Fibroblast of lung (primary cell): ENCODE results near the gene SNAP47. TPM values are rescaled to one million over a fixed set of nuclear protein-coding genes. Genes with fewer than 3 reads are reported as not detected.

Source experiments
- DNase-seq, 2 donors: peaks; one replicate each; pipeline versions ENCODE4 v3.0.0 to v3.0.0-alpha.2; 2010; ENCODE audit warnings: low read depth in 2 of 2
- H2AFZ ChIP-seq: 2 replicates; pipeline ENCODE4 v1.5.1; 2012; ENCODE audit warnings: low read length, control low read depth, inconsistent platforms
- H3K27ac ChIP-seq: 2 replicates; pipeline ENCODE4 v1.5.1; 2011; ENCODE audit warnings: low read length, control low read depth; ENCODE audit not compliant: insufficient read depth
- H3K27me3 ChIP-seq: 2 replicates; pipeline ENCODE4 v1.5.1; 2011; ENCODE audit warnings: mild to moderate bottlenecking, low read length; ENCODE audit not compliant: control insufficient read depth, insufficient read depth
- H3K36me3 ChIP-seq: 2 replicates; pipeline ENCODE4 v1.5.1; 2011; ENCODE audit warnings: low read length; ENCODE audit not compliant: control insufficient read depth, insufficient read depth
- H3K4me1 ChIP-seq: 2 replicates; pipeline ENCODE4 v1.5.1; 2011; ENCODE audit warnings: low read length; ENCODE audit not compliant: control insufficient read depth, insufficient read depth; ENCODE audit errors: extremely low read depth
- H3K4me2 ChIP-seq: 2 replicates; pipeline ENCODE4 v1.5.1; 2011; ENCODE audit warnings: low read length, control low read depth; ENCODE audit not compliant: insufficient read depth; ENCODE audit errors: extremely low read depth
- H3K4me3 ChIP-seq, 4 experiments: fragments of 200-600 bp in 1 of 4; sonication (generic) in 1 of 4; replicated peaks in 1 of 4; 2 replicates each; pipeline ENCODE4 v1.5.1; 2011 to 2016; ENCODE audit warnings: low read length in 4 of 4, low read depth in 3 of 4, mild to moderate bottlenecking in 3 of 4, control low read depth in 2 of 4, inconsistent platforms in 1 of 4, mixed read lengths in 1 of 4; ENCODE audit not compliant: insufficient read depth in 1 of 4; ENCODE audit errors: control extremely low read depth in 1 of 4
- H3K79me2 ChIP-seq: 2 replicates; pipeline ENCODE4 v1.5.1; 2012; ENCODE audit warnings: mild to moderate bottlenecking, low read length, inconsistent platforms; ENCODE audit not compliant: control insufficient read depth, insufficient read depth
- H3K9ac ChIP-seq: 2 replicates; pipeline ENCODE4 v1.5.1; 2011; ENCODE audit warnings: mild to moderate bottlenecking, low read length, control low read depth; ENCODE audit not compliant: insufficient read depth
- H3K9me3 ChIP-seq: 2 replicates; pipeline ENCODE4 v1.5.1; 2012; ENCODE audit warnings: low read depth, low read length; ENCODE audit not compliant: control insufficient read depth, insufficient read depth
- H4K20me1 ChIP-seq: 2 replicates; pipeline ENCODE4 v1.5.1; 2011; ENCODE audit warnings: low read length; ENCODE audit not compliant: control insufficient read depth, insufficient read depth; ENCODE audit errors: extremely low read depth
- EZH2 ChIP-seq: IDR thresholded peaks from 2 replicates; pipeline ENCODE4 v1.5.1; 2012; ENCODE audit warnings: low read length, control low read depth, mild to moderate bottlenecking; ENCODE audit errors: missing control alignments
- polyA plus RNA-seq, 2 donors: library from polyadenylated mRNA; depleted of rRNA in 1 of 2; stranded (reverse) in 1 of 2; unstranded in 1 of 2; fragments of >200 nt; gene quantifications; 2 replicates each; pipeline ENCODE4 v1.2.1, GENCODE V29; 2011 to 2012; ENCODE audit warnings: missing spikeins in 1 of 2
- total RNA-seq: library from RNA; depleted of rRNA; stranded (reverse); fragments of >200 nt; gene quantifications from 2 replicates; pipeline ENCODE4 v1.2.1, GENCODE V29; 2014
- TF ChIP-seq, protein P1 (sequence below), 2 donors: IDR thresholded peaks in 1 of 2; conservative IDR thresholded peaks in 1 of 2; 1 replicate in 1 of 2; 2 replicates in 1 of 2; pipeline ENCODE4 v1.5.1; 2011 to 2012; ENCODE audit warnings: low read length in 2 of 2, control low read depth in 1 of 2, inconsistent platforms in 1 of 2, low read depth in 1 of 2, mild to moderate bottlenecking in 1 of 2

Gene SNAP47
- total and polyA plus RNA-seq, 2 donors (not counting 1 experiment from before 2014, with no cell fraction given), result 32.4 to 66.9 TPM

DNA sequence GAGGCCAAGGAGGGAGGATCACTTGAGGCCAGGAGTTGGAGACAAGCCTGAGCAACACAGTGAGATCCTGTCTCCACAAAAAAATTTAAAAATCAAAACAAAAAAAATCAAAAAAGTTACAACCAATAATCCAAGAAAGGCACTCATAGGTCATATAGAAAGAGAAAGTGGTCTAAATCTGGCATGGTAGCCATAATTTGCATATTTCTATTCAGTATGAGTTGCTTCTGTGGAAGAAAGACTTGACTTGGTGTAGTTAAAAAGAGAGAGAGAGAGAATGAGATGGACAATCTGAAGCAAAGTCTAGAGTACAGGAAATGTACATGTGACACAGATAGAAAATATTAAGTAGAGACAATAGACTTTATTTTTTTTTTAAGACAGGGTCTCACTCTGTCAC is 22.6 kb upstream of the SNAP47 start:
- no peaks in the 10 kb centered on the region for H3K36me3 ChIP-seq
- H3K4me3 ChIP-seq, result no peak overlapping the region
- H4K20me1 ChIP-seq, result no peaks in the 10 kb centered on the region
- H3K4me2 ChIP-seq, result no peak overlapping the region
- no peak for DNase-seq
- no peak overlapping the region for H3K27ac ChIP-seq
- H2AFZ ChIP-seq, result no peak overlapping the region
- H3K27me3 ChIP-seq, result no peaks in the 10 kb centered on the region
- no peaks in the 10 kb centered on the region for H3K9me3 ChIP-seq
- no peaks in the 10 kb centered on the region for H3K4me1 ChIP-seq
- no peak overlapping the region for H3K9ac ChIP-seq
- TF ChIP-seq, protein P1, sequence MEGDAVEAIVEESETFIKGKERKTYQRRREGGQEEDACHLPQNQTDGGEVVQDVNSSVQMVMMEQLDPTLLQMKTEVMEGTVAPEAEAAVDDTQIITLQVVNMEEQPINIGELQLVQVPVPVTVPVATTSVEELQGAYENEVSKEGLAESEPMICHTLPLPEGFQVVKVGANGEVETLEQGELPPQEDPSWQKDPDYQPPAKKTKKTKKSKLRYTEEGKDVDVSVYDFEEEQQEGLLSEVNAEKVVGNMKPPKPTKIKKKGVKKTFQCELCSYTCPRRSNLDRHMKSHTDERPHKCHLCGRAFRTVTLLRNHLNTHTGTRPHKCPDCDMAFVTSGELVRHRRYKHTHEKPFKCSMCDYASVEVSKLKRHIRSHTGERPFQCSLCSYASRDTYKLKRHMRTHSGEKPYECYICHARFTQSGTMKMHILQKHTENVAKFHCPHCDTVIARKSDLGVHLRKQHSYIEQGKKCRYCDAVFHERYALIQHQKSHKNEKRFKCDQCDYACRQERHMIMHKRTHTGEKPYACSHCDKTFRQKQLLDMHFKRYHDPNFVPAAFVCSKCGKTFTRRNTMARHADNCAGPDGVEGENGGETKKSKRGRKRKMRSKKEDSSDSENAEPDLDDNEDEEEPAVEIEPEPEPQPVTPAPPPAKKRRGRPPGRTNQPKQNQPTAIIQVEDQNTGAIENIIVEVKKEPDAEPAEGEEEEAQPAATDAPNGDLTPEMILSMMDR (conservative IDR thresholded peaks at IDR 0.05 in 1 of 2, IDR thresholded peaks at IDR 0.05 in 1 of 2; ENCODE audit: low read depth in 1 of 2, low read length in 2 of 2), result no peak
- no peak for TF ChIP-seq EZH2
- no peaks in the 10 kb centered on the region for H3K79me2 ChIP-seq

DNA sequence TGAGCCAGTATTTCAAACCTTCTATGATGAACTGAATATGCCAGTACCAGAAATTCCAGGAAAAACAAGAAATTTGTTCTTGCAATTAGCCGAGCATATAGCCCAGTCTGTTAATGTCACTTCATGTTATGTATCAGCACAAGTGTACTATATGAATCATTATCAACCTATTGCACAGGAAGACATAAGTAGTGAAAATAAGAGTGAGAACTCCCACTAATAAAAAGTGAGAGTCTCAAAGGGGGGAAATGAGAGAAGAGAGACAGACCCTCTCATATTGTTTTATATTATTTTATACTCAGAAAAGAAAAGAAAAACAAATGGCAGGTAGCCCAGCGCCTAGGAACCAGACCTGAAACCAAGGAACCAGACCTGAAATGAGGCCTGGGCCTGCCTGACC is 16.3 kb upstream of the SNAP47 start:
- DNase-seq, result no peak

DNA sequence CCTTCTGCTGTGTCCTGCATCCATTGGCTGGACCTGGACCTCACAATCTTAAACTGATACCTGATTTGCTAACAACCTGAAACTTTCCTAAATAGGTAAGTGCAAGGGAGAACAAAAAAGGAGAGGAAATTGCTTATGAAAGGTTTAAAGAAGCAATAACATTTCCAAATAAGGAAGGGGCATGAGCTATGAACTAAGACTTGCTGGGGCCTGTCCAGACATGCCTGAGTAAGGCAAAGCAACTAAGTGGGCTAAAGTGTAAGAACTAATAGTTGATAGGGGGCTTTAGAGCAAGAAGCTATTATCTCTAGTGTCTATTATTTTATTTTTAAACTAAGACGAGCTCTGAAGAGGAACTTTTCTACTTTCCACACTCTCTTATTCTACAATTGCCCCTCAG is 11.8 kb upstream of the SNAP47 start:
- TF ChIP-seq, protein P1 (conservative IDR thresholded peaks at IDR 0.05 in 1 of 2, IDR thresholded peaks at IDR 0.05 in 1 of 2; ENCODE audit: low read depth in 1 of 2, low read length in 2 of 2), result no peak
- TF ChIP-seq EZH2, result no peak
- no peaks in the 10 kb centered on the region for H4K20me1 ChIP-seq
- no peak overlapping the region for H3K9ac ChIP-seq
- H3K9me3 ChIP-seq, result no peaks in the 10 kb centered on the region
- H3K4me1 ChIP-seq, result no peaks in the 10 kb centered on the region
- H3K27ac ChIP-seq, result no peak overlapping the region
- H3K79me2 ChIP-seq, result no peaks in the 10 kb centered on the region
- H3K36me3 ChIP-seq, result no peaks in the 10 kb centered on the region
- no peak overlapping the region for H3K4me2 ChIP-seq
- no peak overlapping the region for H2AFZ ChIP-seq
- H3K27me3 ChIP-seq, result no peaks in the 10 kb centered on the region
- DNase-seq, result peak in 1 of 2 donors; percentile 26
- H3K4me3 ChIP-seq, result no peak overlapping the region

More for the DNA sequence above, 16.3 kb upstream of the SNAP47 start:
- Histone ChIP-seq H3K9me3 (no peaks in the 10 kb centered on the region), H3K4me3 (no peak overlapping the region), H3K9ac (no peak overlapping the region), H3K4me2 (no peak overlapping the region), H2AFZ (no peak overlapping the region), H3K4me1 (no peaks in the 10 kb centered on the region), H3K36me3 (no peaks in the 10 kb centered on the region), H3K27ac (no peak overlapping the region), H4K20me1 (no peaks in the 10 kb centered on the region), H3K27me3 (no peaks in the 10 kb centered on the region), H3K79me2 (no peaks in the 10 kb centered on the region)
- TF ChIP-seq EZH2, result no peak
- TF ChIP-seq, protein P1 (conservative IDR thresholded peaks at IDR 0.05 in 1 of 2, IDR thresholded peaks at IDR 0.05 in 1 of 2; ENCODE audit: low read depth in 1 of 2, low read length in 2 of 2), result no peak
